HG02840 (cell line): ENCODE results near the gene ARSA.
A peak's percentile ranks its signal among the peaks of the same experiment; 100 is the strongest.
"Not testable (repeated sequence)": the region's sequence is repeated elsewhere in the genome, so short reads cannot be mapped to it uniquely, and the experiment has no call there.

Experiments
- ATAC-seq: cut with Tn5 transposase; IDR thresholded peaks from one replicate; pipeline ENCODE4 v1.9.1; 2021; ENCODE audit warnings: mild to moderate bottlenecking, moderate library complexity, moderate number of reproducible peaks; ENCODE audit not compliant: unreplicated experiment, low FRiP score

Gene ARSA

GRCh38 chr22:50627642-50628542 lies at the start of gene ARSA:
Gene ARSA, minus strand, starts transcription at chr22:50628152. Its CDS starts 373 bp downstream, at chr22:50627779.
- peak; percentile 69 for ATAC-seq

GRCh38 chr22:50676661-50677492 lies 48.9 kb upstream of the ARSA start:
- ATAC-seq, result no peak

GRCh38 chr22:50676180-50676636 lies 48.3 kb upstream of the ARSA start:
- ATAC-seq, result no peak

- no peak for ATAC-seq
Observed at GRCh38 chr22:50675553-50676179, 47.7 kb upstream of the ARSA start.

- ATAC-seq, result no peak
Observed at GRCh38 chr22:50674606-50675552, 46.9 kb upstream of the ARSA start.

GRCh38 chr22:50674130-50674500 lies 46.2 kb upstream of the ARSA start:
- no peak for ATAC-seq

- ATAC-seq, result no peak
Observed at GRCh38 chr22:50673231-50674129, 45.5 kb upstream of the ARSA start.

- ATAC-seq, result no peak
Observed at GRCh38 chr22:50672471-50673230, 44.7 kb upstream of the ARSA start, which contains the start of gene SHANK3. Gene SHANK3, plus strand, starts transcription at chr22:50672823.

- no peak for ATAC-seq
Observed at GRCh38 chr22:50672041-50672440, 44.1 kb upstream of the ARSA start.

GRCh38 chr22:50671641-50672040 lies 43.7 kb upstream of the ARSA start:
- ATAC-seq, result no peak

- no peak for ATAC-seq
Observed at GRCh38 chr22:50670914-50671538, 43.1 kb upstream of the ARSA start.

- ATAC-seq, result no peak
Observed at GRCh38 chr22:50670513-50670912, 42.6 kb upstream of the ARSA start.

- no peak for ATAC-seq
Observed at GRCh38 chr22:50665738-50666137, 37.8 kb upstream of the ARSA start.

GRCh38 chr22:50665212-50665611 lies 37.3 kb upstream of the ARSA start:
- no peak for ATAC-seq

GRCh38 chr22:50660306-50660705 lies 32.4 kb upstream of the ARSA start:
- no peak for ATAC-seq

- not testable (repeated sequence) for ATAC-seq
Observed at GRCh38 chr22:50659711-50660110, 31.8 kb upstream of the ARSA start.

- ATAC-seq, result no peak
Observed at GRCh38 chr22:50657925-50658324, 30.0 kb upstream of the ARSA start.
